Measurements from ENCODE around the gene NDE1. TPM values are rescaled to one million over a fixed set of nuclear protein-coding genes. Genes with fewer than 3 reads are reported as not detected.

The NDE1 gene
- total and polyA plus RNA-seq, 2 donors (not counting 1 experiment from before 2014, with no cell fraction given): 23.8 to 24.0 TPM

DNA sequence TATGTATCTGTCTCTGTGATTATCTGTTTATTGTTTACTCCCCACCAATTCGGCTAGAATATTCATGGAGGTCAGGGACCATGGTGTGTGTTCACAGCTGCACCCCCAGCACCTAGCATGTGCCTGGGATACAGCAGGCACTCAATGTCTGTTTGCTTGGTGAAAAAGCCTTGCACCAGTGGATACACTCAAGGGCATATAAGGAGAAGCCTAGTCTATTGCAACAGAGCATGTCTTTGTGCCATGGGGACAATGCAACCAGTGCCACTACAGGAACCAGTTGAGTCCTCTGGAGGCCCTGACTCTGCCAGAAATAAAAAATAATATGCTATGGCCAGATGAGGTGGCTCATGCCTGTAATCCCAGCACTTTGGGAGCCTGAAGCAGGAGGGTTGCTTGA, 93.6 kb downstream of the NDE1 start:
- Histone ChIP-seq H3K27me3 (ENCODE audit: control insufficient read depth, insufficient read depth, low read length) (no peaks in the 10 kb centered on the region), H4K20me1 (ENCODE audit: control insufficient read depth, extremely low read depth, insufficient read depth, low read length) (no peaks in the 10 kb centered on the region), H3K27ac (ENCODE audit: insufficient read depth, low read length) (no peak overlapping the region), H3K4me2 (ENCODE audit: extremely low read depth, insufficient read depth, low read length) (no peak overlapping the region), H3K4me1 (ENCODE audit: control insufficient read depth, extremely low read depth, insufficient read depth, low read length) (no peaks in the 10 kb centered on the region), H3K79me2 (ENCODE audit: control insufficient read depth, insufficient read depth, low read length) (no peaks in the 10 kb centered on the region), H3K36me3 (ENCODE audit: control insufficient read depth, insufficient read depth, low read length) (no peaks in the 10 kb centered on the region), H3K9me3 (ENCODE audit: control insufficient read depth, insufficient read depth, low read depth, low read length) (no peaks in the 10 kb centered on the region), H3K4me3 (replicated peaks in 1 of 4; ENCODE audit: control extremely low read depth in 1 of 4, insufficient read depth in 1 of 4, low read depth in 3 of 4, low read length in 4 of 4) (no peak overlapping the region), H3K9ac (ENCODE audit: insufficient read depth, low read length) (no peak overlapping the region), H2AFZ (ENCODE audit: low read length) (no peak overlapping the region)
- no peak for TF ChIP-seq EZH2 (IDR thresholded peaks at IDR 0.05; ENCODE audit: low read length, missing control alignments)
- TF ChIP-seq, protein P1, sequence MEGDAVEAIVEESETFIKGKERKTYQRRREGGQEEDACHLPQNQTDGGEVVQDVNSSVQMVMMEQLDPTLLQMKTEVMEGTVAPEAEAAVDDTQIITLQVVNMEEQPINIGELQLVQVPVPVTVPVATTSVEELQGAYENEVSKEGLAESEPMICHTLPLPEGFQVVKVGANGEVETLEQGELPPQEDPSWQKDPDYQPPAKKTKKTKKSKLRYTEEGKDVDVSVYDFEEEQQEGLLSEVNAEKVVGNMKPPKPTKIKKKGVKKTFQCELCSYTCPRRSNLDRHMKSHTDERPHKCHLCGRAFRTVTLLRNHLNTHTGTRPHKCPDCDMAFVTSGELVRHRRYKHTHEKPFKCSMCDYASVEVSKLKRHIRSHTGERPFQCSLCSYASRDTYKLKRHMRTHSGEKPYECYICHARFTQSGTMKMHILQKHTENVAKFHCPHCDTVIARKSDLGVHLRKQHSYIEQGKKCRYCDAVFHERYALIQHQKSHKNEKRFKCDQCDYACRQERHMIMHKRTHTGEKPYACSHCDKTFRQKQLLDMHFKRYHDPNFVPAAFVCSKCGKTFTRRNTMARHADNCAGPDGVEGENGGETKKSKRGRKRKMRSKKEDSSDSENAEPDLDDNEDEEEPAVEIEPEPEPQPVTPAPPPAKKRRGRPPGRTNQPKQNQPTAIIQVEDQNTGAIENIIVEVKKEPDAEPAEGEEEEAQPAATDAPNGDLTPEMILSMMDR (conservative IDR thresholded peaks at IDR 0.05 in 1 of 2, IDR thresholded peaks at IDR 0.05 in 1 of 2; ENCODE audit: low read depth in 1 of 2, low read length in 2 of 2): no peak
- DNase-seq (ENCODE audit: low read depth in 2 of 2): no peak

DNA sequence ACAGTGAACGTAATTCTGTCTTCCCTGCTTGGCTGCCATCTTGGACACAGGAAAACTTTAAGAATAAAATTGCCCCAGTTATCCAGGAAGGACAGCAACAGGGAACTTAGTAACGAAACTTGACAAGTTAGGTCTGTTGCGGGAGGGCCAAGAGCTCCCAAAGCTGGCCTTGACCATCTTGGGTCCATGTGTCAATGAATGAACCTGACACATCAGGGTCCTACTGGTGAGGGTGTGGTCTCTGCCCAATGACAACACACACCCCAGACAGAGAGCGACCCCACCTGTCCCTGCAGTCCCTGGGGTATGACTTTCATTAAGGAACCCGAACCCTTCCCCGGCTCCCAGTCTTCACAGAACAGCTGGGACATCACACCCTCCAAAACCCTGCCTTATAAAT, 96.3 kb downstream of the NDE1 start:
- no peak for TF ChIP-seq EZH2 (IDR thresholded peaks at IDR 0.05; ENCODE audit: low read length, missing control alignments)
- TF ChIP-seq, protein P1 (conservative IDR thresholded peaks at IDR 0.05 in 1 of 2, IDR thresholded peaks at IDR 0.05 in 1 of 2; ENCODE audit: low read depth in 1 of 2, low read length in 2 of 2): no peak
- no peaks in the 10 kb centered on the region for H3K36me3 ChIP-seq (ENCODE audit: control insufficient read depth, insufficient read depth, low read length)
- H3K4me1 ChIP-seq (ENCODE audit: control insufficient read depth, extremely low read depth, insufficient read depth, low read length): no peaks in the 10 kb centered on the region
- H3K9ac ChIP-seq (ENCODE audit: insufficient read depth, low read length): no peak overlapping the region
- no peaks in the 10 kb centered on the region for H3K9me3 ChIP-seq (ENCODE audit: control insufficient read depth, insufficient read depth, low read depth, low read length)
- H3K79me2 ChIP-seq (ENCODE audit: control insufficient read depth, insufficient read depth, low read length): no peaks in the 10 kb centered on the region
- no peak for DNase-seq (ENCODE audit: low read depth in 2 of 2)
- no peaks in the 10 kb centered on the region for H3K27me3 ChIP-seq (ENCODE audit: control insufficient read depth, insufficient read depth, low read length)
- H4K20me1 ChIP-seq (ENCODE audit: control insufficient read depth, extremely low read depth, insufficient read depth, low read length): no peaks in the 10 kb centered on the region
- no peak overlapping the region for H2AFZ ChIP-seq (ENCODE audit: low read length)
- no peak overlapping the region for H3K4me2 ChIP-seq (ENCODE audit: extremely low read depth, insufficient read depth, low read length)
- H3K27ac ChIP-seq (ENCODE audit: insufficient read depth, low read length): no peak overlapping the region
- H3K4me3 ChIP-seq (replicated peaks in 1 of 4; ENCODE audit: control extremely low read depth in 1 of 4, insufficient read depth in 1 of 4, low read depth in 3 of 4, low read length in 4 of 4): no peak overlapping the region

DNA sequence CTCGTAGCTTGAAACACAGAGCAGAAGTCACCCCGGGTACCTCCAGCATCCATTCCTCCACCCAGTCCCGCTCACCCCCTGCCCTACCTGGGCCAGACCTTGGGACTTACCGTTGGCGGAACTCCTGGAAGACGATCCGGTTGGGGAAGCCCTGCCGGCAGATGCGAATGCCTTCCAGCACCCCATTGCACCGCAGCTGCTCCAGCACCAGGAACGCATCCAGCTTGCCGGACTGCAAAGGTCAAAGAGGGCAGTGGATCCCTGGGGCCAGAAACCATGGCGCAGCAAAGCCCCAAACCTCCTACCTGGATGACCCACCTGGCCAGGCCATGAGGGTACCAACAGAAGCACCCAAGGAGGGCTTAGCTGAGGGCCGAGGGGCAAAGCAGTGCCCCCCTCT, 97.9 kb downstream of the NDE1 start:
- no peak overlapping the region for H2AFZ ChIP-seq (ENCODE audit: low read length)
- H3K9me3 ChIP-seq (ENCODE audit: control insufficient read depth, insufficient read depth, low read depth, low read length): no peaks in the 10 kb centered on the region
- H3K4me1 ChIP-seq (ENCODE audit: control insufficient read depth, extremely low read depth, insufficient read depth, low read length): no peaks in the 10 kb centered on the region
- H3K9ac ChIP-seq (ENCODE audit: insufficient read depth, low read length): no peak overlapping the region
- H3K27ac ChIP-seq (ENCODE audit: insufficient read depth, low read length): no peak overlapping the region
- no peaks in the 10 kb centered on the region for H3K36me3 ChIP-seq (ENCODE audit: control insufficient read depth, insufficient read depth, low read length)
- no peak for TF ChIP-seq EZH2 (IDR thresholded peaks at IDR 0.05; ENCODE audit: low read length, missing control alignments)
- TF ChIP-seq, protein P1 (conservative IDR thresholded peaks at IDR 0.05 in 1 of 2, IDR thresholded peaks at IDR 0.05 in 1 of 2; ENCODE audit: low read depth in 1 of 2, low read length in 2 of 2): no peak
- no peak for DNase-seq (ENCODE audit: low read depth in 2 of 2)
- H3K4me3 ChIP-seq (replicated peaks in 1 of 4; ENCODE audit: control extremely low read depth in 1 of 4, insufficient read depth in 1 of 4, low read depth in 3 of 4, low read length in 4 of 4): no peak overlapping the region
- no peak overlapping the region for H3K4me2 ChIP-seq (ENCODE audit: extremely low read depth, insufficient read depth, low read length)
- H3K79me2 ChIP-seq (ENCODE audit: control insufficient read depth, insufficient read depth, low read length): no peaks in the 10 kb centered on the region
- H4K20me1 ChIP-seq (ENCODE audit: control insufficient read depth, extremely low read depth, insufficient read depth, low read length): no peaks in the 10 kb centered on the region
- H3K27me3 ChIP-seq (ENCODE audit: control insufficient read depth, insufficient read depth, low read length): no peaks in the 10 kb centered on the region

Measured in fibroblast of lung (primary cell).